ENCODE results near the gene INTS4.
"Not testable (repeated sequence)": the region's sequence is repeated elsewhere in the genome, so short reads cannot be mapped to it uniquely, and the experiment has no call there.

Gene INTS4

DNA sequence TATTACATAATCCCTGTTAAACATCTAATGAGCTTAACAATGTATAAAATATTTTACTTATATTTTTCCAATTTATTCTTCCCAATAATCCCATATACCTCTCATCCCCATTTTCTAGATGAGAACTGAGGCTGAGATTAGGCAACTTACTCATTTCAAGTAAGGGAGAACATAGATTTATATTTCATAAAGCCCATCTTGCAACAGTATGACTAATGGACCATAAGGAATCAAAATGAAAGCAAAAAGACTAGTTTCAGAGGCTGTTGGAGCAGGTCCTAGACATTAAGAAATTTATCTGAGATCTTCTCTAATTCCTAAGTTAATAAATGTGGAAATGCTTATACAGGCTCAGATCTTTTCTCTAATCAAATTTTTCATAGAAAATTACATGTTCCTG lies 52.0 kb downstream of the INTS4 start:
- H3K4me3 Mint-ChIP-seq, ATAC-seq, H3K9me3 Mint-ChIP-seq, H3K27ac Mint-ChIP-seq, H3K27me3 Mint-ChIP-seq, DNase-seq: not testable (repeated sequence)
- Mint-ChIP-seq H3K4me1 (peaks cover 16% of the 10 kb centered on the region), H3K36me3 (ENCODE audit: low read depth) (peaks cover 11% of the 10 kb centered on the region)

GRCh38 chr11:77933596-77933995 lies 60.9 kb downstream of the INTS4 start:
- H3K4me3 Mint-ChIP-seq, ATAC-seq, DNase-seq, H3K27ac Mint-ChIP-seq, H3K9me3 Mint-ChIP-seq, H3K27me3 Mint-ChIP-seq, H3K4me1 Mint-ChIP-seq: not testable (repeated sequence)
- peaks cover 37% of the 10 kb centered on the region for H3K36me3 Mint-ChIP-seq (ENCODE audit: low read depth)

DNA sequence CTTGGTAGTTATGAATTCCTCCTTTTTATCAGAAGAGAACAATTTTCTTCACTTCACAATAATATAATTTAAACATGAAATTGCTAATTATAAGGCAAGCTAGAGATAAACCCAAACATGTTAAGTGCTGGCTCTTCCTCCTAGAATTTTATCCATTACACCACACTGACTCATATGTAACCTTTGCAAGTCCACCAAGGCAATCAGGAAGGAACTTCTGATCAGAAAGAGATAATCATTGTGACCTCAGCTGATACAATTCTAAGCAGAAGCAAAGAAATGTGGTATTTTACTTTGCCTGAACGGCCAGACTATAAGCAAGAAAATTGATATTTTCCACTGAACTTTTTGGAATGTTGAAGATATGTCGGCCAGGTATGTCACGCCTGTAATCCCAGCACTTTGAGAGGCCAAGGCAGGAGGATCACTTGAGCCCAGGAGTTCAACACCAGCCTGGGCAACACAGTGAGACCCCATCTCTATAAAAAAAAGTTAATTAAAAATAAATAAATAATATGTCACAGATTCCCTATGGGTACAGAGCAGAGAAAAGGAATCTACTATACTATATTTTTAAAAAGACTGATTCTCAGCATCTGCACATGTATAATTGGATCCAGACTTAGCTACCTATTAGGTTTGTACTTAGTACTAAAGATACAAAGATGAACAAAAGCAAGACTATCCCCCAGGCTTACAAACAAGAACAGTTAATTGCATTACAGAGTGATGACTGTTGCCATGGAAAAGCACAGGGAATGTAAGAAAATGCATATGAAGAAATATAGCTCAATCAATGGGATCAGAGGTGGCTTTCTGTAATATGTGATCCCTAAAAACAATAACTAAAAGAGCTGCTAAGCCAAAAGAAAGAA lies 63.9 kb downstream of the INTS4 start:
- H3K27me3 Mint-ChIP-seq, DNase-seq, H3K4me3 Mint-ChIP-seq, H3K4me1 Mint-ChIP-seq, H3K9me3 Mint-ChIP-seq, H3K27ac Mint-ChIP-seq: not testable (repeated sequence)
- H3K36me3 Mint-ChIP-seq (ENCODE audit: low read depth) = peaks cover 44% of the 10 kb centered on the region
- ATAC-seq = peak; percentile 68

- H3K4me3 Mint-ChIP-seq, ATAC-seq, DNase-seq, H3K9me3 Mint-ChIP-seq, H3K4me1 Mint-ChIP-seq, H3K27me3 Mint-ChIP-seq, H3K27ac Mint-ChIP-seq: not testable (repeated sequence)
- H3K36me3 Mint-ChIP-seq (ENCODE audit: low read depth) = peaks cover 19% of the 10 kb centered on the region
Observed at GRCh38 chr11:77917713-77918112, 76.8 kb downstream of the INTS4 start.

DNA sequence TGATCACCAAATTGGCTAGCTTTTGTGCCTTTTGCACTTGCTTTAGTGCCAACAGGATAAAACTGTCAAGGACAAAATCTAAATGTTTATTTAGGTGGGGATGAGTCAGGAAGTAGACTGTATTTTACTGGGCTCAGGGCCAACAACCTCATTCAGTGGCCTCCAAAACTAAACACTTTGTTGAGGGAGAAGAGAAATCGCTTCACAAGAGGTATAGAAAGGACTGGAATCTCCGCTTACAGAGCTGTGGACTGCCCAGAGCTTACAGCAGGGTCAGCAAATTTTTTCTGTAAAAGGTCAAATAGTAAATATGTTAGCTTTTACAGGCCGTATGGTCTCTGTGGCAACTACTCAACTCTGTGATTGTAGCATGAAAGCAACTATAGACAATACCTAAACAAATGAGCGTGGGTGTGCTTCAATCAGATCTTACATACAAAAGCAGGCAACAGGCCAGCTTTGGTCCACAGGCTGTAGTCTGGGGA lies 80.1 kb downstream of the INTS4 start:
- peaks cover 26% of the 10 kb centered on the region for H3K36me3 Mint-ChIP-seq (ENCODE audit: low read depth)
- H3K27me3 Mint-ChIP-seq, H3K4me1 Mint-ChIP-seq, ATAC-seq, DNase-seq, H3K9me3 Mint-ChIP-seq, H3K27ac Mint-ChIP-seq, H3K4me3 Mint-ChIP-seq: not testable (repeated sequence)

- not testable (repeated sequence) for H3K9me3 Mint-ChIP-seq, ATAC-seq, H3K4me3 Mint-ChIP-seq, DNase-seq, H3K4me1 Mint-ChIP-seq, H3K27ac Mint-ChIP-seq, H3K27me3 Mint-ChIP-seq
- H3K36me3 Mint-ChIP-seq (ENCODE audit: low read depth) = peaks cover 23% of the 10 kb centered on the region
Observed at GRCh38 chr11:77913608-77914306, 80.7 kb downstream of the INTS4 start.

GRCh38 chr11:77910828-77911227 lies 83.6 kb downstream of the INTS4 start:
- H3K36me3 Mint-ChIP-seq (ENCODE audit: low read depth) = peaks cover 14% of the 10 kb centered on the region
- H3K27me3 Mint-ChIP-seq, ATAC-seq, H3K9me3 Mint-ChIP-seq, DNase-seq, H3K4me1 Mint-ChIP-seq, H3K27ac Mint-ChIP-seq, H3K4me3 Mint-ChIP-seq: not testable (repeated sequence)

- H3K4me3 Mint-ChIP-seq = no peak overlapping the region
- no peak for ATAC-seq
- no peaks in the 10 kb centered on the region for H3K4me1 Mint-ChIP-seq
- H3K9me3 Mint-ChIP-seq = no peaks in the 10 kb centered on the region
- no peak overlapping the region for H3K27ac Mint-ChIP-seq
- peaks cover 12% of the 10 kb centered on the region for H3K36me3 Mint-ChIP-seq (ENCODE audit: low read depth)
- no peak for DNase-seq
- H3K27me3 Mint-ChIP-seq = no peaks in the 10 kb centered on the region
Observed at GRCh38 chr11:77909277-77909676, 85.2 kb downstream of the INTS4 start.

- Mint-ChIP-seq H3K4me3 (no peak overlapping the region), H3K4me1 (no peaks in the 10 kb centered on the region), H3K36me3 (ENCODE audit: low read depth) (peaks cover 14% of the 10 kb centered on the region), H3K9me3 (no peaks in the 10 kb centered on the region), H3K27me3 (no peaks in the 10 kb centered on the region), H3K27ac (no peak overlapping the region)
- DNase-seq (no peak), ATAC-seq (no peak)
Observed at GRCh38 chr11:77908835-77909234, 85.6 kb downstream of the INTS4 start.

- H3K9me3 Mint-ChIP-seq, DNase-seq, H3K4me3 Mint-ChIP-seq, H3K27ac Mint-ChIP-seq, ATAC-seq, H3K4me1 Mint-ChIP-seq, H3K27me3 Mint-ChIP-seq: not testable (repeated sequence)
- peaks cover 18% of the 10 kb centered on the region for H3K36me3 Mint-ChIP-seq (ENCODE audit: low read depth)
Observed at GRCh38 chr11:77894949-77895348, 99.5 kb downstream of the INTS4 start.

- H3K4me3 Mint-ChIP-seq, DNase-seq, H3K27ac Mint-ChIP-seq, H3K9me3 Mint-ChIP-seq, ATAC-seq, H3K27me3 Mint-ChIP-seq, H3K4me1 Mint-ChIP-seq: not testable (repeated sequence)
- H3K36me3 Mint-ChIP-seq (ENCODE audit: low read depth) = peaks cover 29% of the 10 kb centered on the region
Observed at GRCh38 chr11:77891703-77892102, 102.8 kb downstream of the INTS4 start.

DNA sequence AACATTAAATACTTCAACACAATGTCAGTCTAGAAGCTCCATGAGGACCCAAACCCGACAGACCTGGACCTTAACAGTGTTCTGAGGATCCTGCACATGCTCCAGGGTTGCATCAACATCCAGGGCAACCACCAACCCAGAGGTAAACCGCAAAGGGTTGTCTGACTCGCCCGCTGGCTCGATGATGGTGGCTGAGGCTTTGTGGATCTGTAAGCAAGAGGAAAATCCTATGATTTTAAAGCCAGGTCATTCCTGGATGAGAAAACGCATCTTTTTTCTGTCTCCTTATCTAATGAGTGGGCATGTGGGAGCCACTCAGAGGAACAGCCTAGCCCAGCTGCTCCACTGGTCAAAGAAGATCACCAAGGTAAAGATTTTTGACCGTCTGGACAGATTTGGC lies 103.2 kb downstream of the INTS4 start:
- not testable (repeated sequence) for H3K27ac Mint-ChIP-seq, DNase-seq, ATAC-seq, H3K27me3 Mint-ChIP-seq, H3K4me1 Mint-ChIP-seq, H3K9me3 Mint-ChIP-seq, H3K4me3 Mint-ChIP-seq
- peaks cover 33% of the 10 kb centered on the region for H3K36me3 Mint-ChIP-seq (ENCODE audit: low read depth)

DNA sequence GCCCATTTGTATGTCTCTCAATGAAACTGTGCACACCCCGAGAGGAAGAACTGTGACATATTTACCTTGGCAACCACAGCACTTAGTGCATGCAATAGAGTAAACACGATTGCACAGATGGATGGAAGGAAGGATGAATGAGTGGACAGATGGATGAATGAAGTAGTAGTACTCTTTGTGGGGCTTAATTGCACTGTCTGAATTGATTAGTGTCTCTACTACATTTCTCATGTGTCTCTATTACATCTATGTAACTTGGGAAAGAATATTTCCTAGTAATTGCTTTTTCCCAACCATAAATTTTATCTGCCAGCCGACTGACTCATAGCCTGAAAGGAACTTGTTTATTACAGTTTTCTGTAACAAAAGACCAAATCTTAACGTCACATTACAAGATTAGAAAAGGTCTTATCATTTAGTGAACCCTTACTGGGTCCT lies 103.8 kb downstream of the INTS4 start:
- not testable (repeated sequence) for H3K4me3 Mint-ChIP-seq, H3K27ac Mint-ChIP-seq, DNase-seq, H3K9me3 Mint-ChIP-seq, H3K4me1 Mint-ChIP-seq, H3K27me3 Mint-ChIP-seq, ATAC-seq
- peaks cover 37% of the 10 kb centered on the region for H3K36me3 Mint-ChIP-seq (ENCODE audit: low read depth)

DNA sequence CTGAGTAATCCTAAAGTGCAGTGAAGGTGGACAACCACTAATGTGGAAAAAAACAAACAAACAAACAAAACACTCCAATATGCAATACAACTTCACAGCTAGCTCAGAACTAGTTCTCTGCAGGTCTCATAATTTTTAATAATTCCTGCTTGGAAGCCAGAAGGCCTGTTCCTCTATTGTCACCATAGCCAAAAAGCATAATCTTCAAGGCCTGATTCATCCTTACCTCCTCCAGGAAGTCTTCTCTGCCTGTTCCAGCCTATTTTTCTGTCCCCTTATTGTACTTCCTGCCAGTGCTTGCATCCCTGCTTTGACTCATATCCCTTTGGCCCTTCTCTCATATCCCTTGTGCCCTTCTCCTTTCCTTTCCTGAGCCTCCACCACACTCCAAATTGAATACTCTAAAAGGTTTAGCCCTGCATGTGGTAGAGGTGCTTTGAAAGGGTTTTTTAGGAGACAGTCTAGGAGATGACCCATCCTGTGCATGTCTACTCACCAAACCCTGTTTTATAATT lies 104.3 kb downstream of the INTS4 start:
- H3K27ac Mint-ChIP-seq, DNase-seq, H3K27me3 Mint-ChIP-seq, H3K9me3 Mint-ChIP-seq, H3K4me3 Mint-ChIP-seq, H3K4me1 Mint-ChIP-seq, ATAC-seq: not testable (repeated sequence)
- peaks cover 37% of the 10 kb centered on the region for H3K36me3 Mint-ChIP-seq (ENCODE audit: low read depth)

GRCh38 chr11:77889045-77889444 lies 105.4 kb downstream of the INTS4 start:
- H3K36me3 Mint-ChIP-seq (ENCODE audit: low read depth) = peaks cover 35% of the 10 kb centered on the region
- not testable (repeated sequence) for H3K4me3 Mint-ChIP-seq, H3K9me3 Mint-ChIP-seq, H3K27me3 Mint-ChIP-seq, H3K27ac Mint-ChIP-seq, ATAC-seq, DNase-seq, H3K4me1 Mint-ChIP-seq

All from activated naive CD8-positive, alpha-beta T cell treated with anti-CD3 and anti-CD28 coated beads, Interleukin-2, amount 50 U/mL, for 24 hours (primary cell).